Suprapubic skin (tissue), 4 donors: ENCODE data around the gene ARL16. TPM values are rescaled to one million over a fixed set of nuclear protein-coding genes. Genes with fewer than 3 reads are reported as not detected.

ENCODE experiments used
- DNase-seq, 2 donors: peaks; one replicate each; pipeline ENCODE4 v3.0.0-alpha.2; 2019; ENCODE audit warnings: low spot score in 2 of 2
- H3K27ac ChIP-seq: fragments of 200-600 bp; sonication (generic); one replicate; pipeline ENCODE4 v1.5.1; 2019
- H3K27me3 ChIP-seq: fragments of 200-600 bp; sonication (generic); one replicate; pipeline ENCODE4 v1.5.1; 2019
- H3K36me3 ChIP-seq: fragments of 200-600 bp; sonication (generic); one replicate; pipeline ENCODE4 v1.5.1; 2019
- H3K4me1 ChIP-seq: fragments of 200-600 bp; sonication (generic); one replicate; pipeline ENCODE4 v1.5.1; 2019
- H3K4me3 ChIP-seq: fragments of 200-600 bp; sonication (generic); one replicate; pipeline ENCODE4 v1.5.1; 2019; ENCODE audit warnings: mild to moderate bottlenecking
- H3K9me3 ChIP-seq: fragments of 200-600 bp; sonication (generic); one replicate; pipeline ENCODE4 v1.5.1; 2019
- CTCF ChIP-seq, 2 donors: fragments of 200-600 bp in 1 of 2; fragments of 450-650 bp in 1 of 2; sonication (generic) in 1 of 2; IDR thresholded peaks; one replicate each; pipeline ENCODE4 v1.5.1; 2016 to 2019; ENCODE audit warnings: antibody characterized with exemption in 2 of 2, mild to moderate bottlenecking in 1 of 2, moderate library complexity in 1 of 2
- EP300 ChIP-seq: sonication (generic); formaldehyde crosslinking; IDR thresholded peaks from one replicate; pipeline ENCODE4 v1.6.1; 2017; ENCODE audit warnings: antibody characterized with exemption
- POLR2A ChIP-seq, 2 donors: fragments of 450-650 bp; IDR thresholded peaks; one replicate each; pipeline ENCODE4 v1.6.1; 2017; ENCODE audit warnings: antibody characterized with exemption in 2 of 2, mild to moderate bottlenecking in 2 of 2, moderate library complexity in 2 of 2
- POLR2AphosphoS5 ChIP-seq, 3 donors: sonication (generic); formaldehyde crosslinking; IDR thresholded peaks; one replicate each; pipeline ENCODE4 v1.6.1; 2017; ENCODE audit warnings: antibody characterized with exemption in 3 of 3
- WGBS: methylation state at CpG from one replicate; pipeline ENCODE4 v1.1.5; 2018; 5-methylcytosine and 5-hydroxymethylcytosine counted together
- total RNA-seq, 4 donors: library from RNA; depleted of rRNA; stranded (reverse); fragments of >200 nt; gene quantifications; one replicate each; pipeline ENCODE4 v1.1.0, GENCODE V29; 2016

The ARL16 gene
- total RNA-seq, 4 donors from 2014 or later: 20.2 to 39.4 (median 36.2) TPM

DNA sequence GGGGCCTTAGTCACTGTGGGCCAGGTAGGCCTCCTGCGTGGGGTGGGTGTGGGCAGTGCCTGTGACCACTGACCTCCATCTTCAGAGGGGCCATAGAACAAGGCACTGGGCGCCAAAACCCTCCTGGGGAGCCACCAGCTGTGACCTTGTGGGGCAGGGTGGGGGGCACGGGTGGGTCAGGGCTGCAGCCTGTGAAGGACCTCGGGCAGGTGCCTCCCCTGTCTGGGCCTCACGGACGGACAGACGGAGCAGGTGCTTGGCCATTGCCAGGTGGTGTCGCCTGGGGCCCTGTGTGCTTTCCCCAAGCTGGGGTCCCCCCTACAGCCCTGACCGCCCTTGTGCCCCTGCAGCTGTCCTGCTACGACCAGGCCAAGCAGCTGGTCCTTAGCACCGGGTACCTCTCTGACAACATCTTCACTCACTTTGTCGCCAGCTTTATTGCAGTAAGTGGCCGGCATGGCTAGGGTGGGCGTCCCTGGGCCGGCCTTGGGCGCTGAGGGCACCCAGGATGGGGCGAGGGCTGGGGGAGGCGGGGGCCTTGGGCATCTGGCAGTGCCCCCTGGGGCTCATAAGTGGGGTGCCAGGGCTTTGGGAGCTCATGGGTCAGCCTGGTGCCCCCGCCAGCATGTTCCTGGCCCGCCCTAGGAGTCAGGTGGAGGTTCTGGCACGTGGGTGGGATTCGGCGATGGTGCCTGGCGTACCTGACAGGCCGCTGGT, 33.6 kb upstream of the ARL16 start:
- no peaks in the 10 kb centered on the region for H3K9me3 ChIP-seq
- no peak for TF ChIP-seq POLR2AphosphoS5 (IDR thresholded peaks at IDR 0.05)
- no peak for TF ChIP-seq EP300
- TF ChIP-seq CTCF (IDR thresholded peaks at IDR 0.05): no peak
- TF ChIP-seq POLR2A (IDR thresholded peaks at IDR 0.05): no peak
- H3K27ac ChIP-seq: no peak overlapping the region
- DNase-seq: peak in 1 of 2 donors; percentile 62
- 100% methylated on average over 2 of the region's 25 CpGs for WGBS
- H3K27me3 ChIP-seq: no peaks in the 10 kb centered on the region
- H3K4me1 ChIP-seq: peaks cover 48% of the 10 kb centered on the region
- peaks cover 34% of the 10 kb centered on the region for H3K36me3 ChIP-seq
- no peak overlapping the region for H3K4me3 ChIP-seq

GRCh38 chr17:81716674-81716996, 33.0 kb upstream of the ARL16 start:
- Histone ChIP-seq H3K27ac (no peak overlapping the region), H3K27me3 (no peaks in the 10 kb centered on the region), H3K4me3 (no peak overlapping the region), H3K36me3 (peaks cover 34% of the 10 kb centered on the region), H3K4me1 (peaks cover 46% of the 10 kb centered on the region), H3K9me3 (no peaks in the 10 kb centered on the region)
- TF ChIP-seq POLR2AphosphoS5 (IDR thresholded peaks at IDR 0.05) (no peak), POLR2A (IDR thresholded peaks at IDR 0.05) (no peak), CTCF (IDR thresholded peaks at IDR 0.05) (no peak), EP300 (no peak)
- WGBS: 93% methylated on average over 8 of the region's 12 CpGs
- DNase-seq: peak in 1 of 2 donors; percentile 63

DNA sequence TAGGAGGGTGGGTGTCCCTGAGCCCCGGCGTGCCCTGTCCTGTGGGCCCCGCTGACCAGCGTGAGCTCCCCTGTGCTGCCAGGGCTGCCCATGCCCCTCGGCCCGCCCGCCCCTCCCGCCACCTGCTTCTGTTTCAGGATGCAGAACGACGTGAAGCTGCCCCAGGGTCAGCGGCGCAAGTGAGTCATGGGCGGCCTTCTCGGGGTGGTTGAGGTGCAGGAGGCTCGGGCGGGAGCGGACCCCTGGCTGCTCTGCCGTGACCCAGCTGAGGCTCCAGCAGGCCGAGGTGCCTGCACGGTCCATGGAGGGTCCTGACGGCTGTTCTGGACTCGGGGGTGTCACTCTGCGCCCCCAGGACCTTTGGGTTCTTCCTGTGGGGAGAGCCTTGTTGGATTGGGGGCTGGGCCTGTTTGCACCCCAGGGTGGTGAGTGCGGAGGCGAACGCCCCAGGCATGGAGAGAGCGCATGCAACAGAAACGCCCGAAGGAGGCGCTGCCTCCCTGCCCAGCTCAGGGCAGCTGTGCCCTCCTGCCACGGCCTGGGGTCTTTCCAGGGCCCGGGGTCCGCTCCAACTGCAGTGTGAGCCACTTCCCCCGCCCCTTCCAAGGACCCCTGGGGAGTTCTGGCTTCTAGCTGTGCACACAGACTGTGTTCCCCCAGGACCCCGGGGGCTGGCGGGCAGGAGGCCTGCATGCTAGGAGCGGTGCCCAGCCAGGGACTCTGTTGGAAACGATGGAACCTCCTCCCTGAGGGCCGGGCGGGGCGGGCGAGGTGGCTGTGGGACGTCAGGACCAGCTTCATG, 32.5 kb upstream of the ARL16 start:
- Histone ChIP-seq H3K27ac (no peak overlapping the region), H3K36me3 (peaks cover 34% of the 10 kb centered on the region), H3K4me3 (no peak overlapping the region), H3K27me3 (no peaks in the 10 kb centered on the region), H3K9me3 (no peaks in the 10 kb centered on the region), H3K4me1 (peaks cover 46% of the 10 kb centered on the region)
- TF ChIP-seq CTCF (IDR thresholded peaks at IDR 0.05) (no peak), EP300 (no peak), POLR2A (IDR thresholded peaks at IDR 0.05) (no peak), POLR2AphosphoS5 (IDR thresholded peaks at IDR 0.05) (no peak)
- 79% methylated on average over 15 of the region's 43 CpGs for WGBS
- peak in 1 of 2 donors; percentile 64 for DNase-seq

DNA sequence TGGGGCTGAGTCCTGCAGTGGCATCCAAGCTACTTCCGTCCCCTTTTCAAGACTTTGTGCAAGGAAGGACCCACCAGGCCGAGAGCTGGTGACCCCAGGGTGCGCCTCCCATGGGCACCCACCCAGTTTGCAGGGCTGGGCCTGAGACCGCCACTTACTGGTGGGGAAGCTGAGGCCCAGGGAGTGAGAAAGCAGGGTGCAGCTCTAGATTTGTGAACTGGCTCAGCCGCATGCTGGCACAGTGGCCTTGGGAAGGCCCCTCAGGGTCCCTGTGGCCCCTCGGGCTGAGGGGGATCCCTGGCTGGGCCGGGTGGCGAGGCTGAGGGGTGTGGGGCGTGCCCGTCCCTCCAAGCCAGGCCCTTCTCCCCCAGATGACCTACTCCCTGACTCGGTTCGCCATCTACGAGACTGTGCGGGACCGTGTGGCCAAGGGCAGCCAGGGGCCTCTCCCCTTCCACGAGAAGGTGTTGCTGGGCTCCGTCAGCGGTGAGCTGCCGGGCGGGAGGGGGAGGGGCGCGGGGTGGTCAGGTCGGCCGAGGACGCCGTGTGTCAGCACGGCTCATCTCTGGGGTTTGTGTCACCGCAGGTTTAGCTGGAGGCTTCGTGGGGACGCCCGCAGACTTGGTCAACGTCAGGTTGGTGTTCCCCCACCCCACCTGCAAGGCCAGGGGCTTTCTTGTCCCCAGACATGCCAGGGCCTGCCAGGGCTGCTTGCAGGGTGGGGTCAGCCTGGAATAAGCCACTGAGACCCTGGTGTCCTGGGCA, 31.7 kb upstream of the ARL16 start:
- H3K36me3 ChIP-seq: peaks cover 34% of the 10 kb centered on the region
- WGBS: 97% methylated on average over 5 of the region's 32 CpGs
- H3K27ac ChIP-seq: no peak overlapping the region

More for the DNA sequence above, 31.7 kb upstream of the ARL16 start:
- Histone ChIP-seq H3K4me1 (peaks cover 51% of the 10 kb centered on the region), H3K4me3 (no peak overlapping the region), H3K9me3 (no peaks in the 10 kb centered on the region), H3K27me3 (no peaks in the 10 kb centered on the region)
- no peak for DNase-seq
- no peak for TF ChIP-seq POLR2AphosphoS5 (IDR thresholded peaks at IDR 0.05)
- no peak for TF ChIP-seq POLR2A (IDR thresholded peaks at IDR 0.05)
- no peak for TF ChIP-seq EP300
- TF ChIP-seq CTCF (IDR thresholded peaks at IDR 0.05): no peak
